Erythroblast (primary cell): ENCODE data around the gene MEGF8.

Source experiments
- GATA1 ChIP-seq: IDR thresholded peaks from 2 replicates; pipeline ENCODE4 v1.6.1; 2011; ENCODE audit warnings: low read depth, mild to moderate bottlenecking, control low read depth, low read length, moderate library complexity
- POLR2A ChIP-seq: IDR thresholded peaks from 2 replicates; pipeline ENCODE4 v1.6.1; 2011; ENCODE audit warnings: mild to moderate bottlenecking, low read length

DNA sequence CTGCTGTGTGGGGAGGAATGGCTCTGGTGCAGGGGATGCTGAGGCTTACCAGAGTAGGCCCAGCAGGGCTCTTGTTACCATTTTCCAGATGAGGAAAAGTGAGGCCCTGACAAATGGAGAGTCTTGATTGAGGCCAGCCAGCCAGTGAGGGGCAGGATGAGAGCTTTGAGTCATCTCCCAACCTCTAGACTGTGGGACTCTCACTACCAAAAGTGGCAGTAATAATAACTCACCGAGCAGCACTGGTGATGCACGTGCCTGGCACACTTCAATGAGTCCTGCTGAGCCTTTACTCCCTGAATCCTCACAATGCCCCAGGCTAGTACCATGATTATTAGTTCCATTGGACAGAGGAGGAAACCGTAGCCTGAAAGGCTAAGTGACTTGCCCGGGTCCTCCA, 48.6 kb upstream of the MEGF8 start:
- TF ChIP-seq POLR2A (no peak), GATA1 (no peak)
